Endothelial cell of hepatic sinusoid (primary cell): ENCODE measurements around the gene CBX1.

Experiments used
- in situ Hi-C: cut with HindIII; loops from 2 replicates; pipeline ENCODE4 v1.10.0; 2017; ENCODE audit warnings: low sequenced_read_pairs

CBX1 gene

GRCh38 chr17:48053758-48054237, 47.5 kb downstream of the CBX1 start:
- in situ Hi-C loops = no loop called here

DNA sequence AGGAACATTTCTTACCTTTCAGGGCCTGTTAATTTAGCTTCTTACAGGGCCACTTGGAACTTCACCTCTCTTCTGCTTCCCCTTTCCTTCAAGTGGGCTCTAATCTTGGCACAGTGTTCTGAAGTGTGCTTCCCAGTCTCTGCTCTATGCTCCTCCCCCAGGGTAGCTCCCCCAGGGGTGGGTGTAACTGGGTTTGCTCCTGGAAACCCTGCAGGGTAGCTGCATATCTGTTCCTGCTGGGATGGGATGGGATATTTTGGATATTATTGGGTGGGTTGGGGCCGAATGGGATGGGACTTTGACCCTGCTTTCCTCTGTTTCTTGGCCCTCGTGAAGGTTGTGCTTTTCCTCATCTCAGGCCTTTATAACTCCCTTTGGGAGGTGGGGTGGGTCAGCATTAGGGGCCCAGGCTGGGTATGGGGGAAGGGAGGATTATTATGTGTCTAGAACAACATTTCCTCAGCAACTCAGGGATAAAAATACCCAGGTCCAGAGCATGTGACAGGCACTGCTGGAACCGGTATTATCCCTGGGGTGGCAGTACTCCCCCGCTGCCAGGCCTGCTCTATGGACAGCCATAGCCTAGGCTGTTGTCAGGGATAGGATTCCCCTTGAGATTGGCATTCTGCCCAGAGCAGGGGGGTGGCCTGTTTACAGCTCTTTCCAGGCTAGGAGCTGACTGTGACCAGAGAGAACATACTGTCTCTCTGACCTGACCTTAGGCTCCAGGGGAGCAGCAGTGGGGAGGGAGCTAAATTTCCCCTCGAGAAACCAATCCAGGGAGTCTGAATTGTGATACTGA, 48.1 kb downstream of the CBX1 start:
- in situ Hi-C loops = no loop called here

DNA sequence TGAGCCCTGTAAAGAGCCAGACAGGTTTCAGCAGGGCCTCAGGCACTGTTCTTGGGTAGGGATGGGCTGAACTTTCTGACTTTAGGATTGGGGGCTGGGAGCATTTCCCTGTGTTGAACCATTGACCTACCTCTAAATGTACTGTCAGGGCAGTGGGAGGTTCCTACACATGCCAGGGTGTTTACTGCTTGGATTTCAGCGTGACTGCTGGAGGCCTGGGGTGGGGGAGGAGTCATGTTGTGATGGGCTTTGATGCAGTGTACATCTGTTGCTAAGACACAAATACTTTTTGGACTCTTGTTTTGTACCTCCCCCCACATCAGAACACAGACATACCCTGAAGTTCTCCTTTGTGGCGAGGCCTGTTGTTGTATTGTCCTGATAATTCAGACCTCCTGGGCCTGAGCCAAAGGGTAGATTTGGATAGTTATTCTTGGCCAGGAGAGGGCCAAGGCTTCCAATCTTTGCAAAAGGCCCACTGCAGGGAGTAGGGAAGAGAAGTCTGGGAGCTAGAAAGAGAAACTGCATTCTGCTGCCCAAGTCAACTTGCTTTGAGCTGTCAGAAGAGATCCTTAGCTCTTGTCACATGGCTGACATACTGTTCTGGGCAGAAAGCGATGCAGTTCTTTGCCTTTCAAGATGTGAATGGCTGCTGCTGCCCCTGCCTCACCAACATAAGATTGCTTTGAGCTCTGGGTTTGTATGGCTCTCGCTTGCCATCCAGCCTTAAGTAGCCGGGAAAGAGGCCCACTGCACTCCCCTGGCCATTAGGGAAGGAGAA, 49.4 kb downstream of the CBX1 start:
- in situ Hi-C loops = no loop called here

DNA sequence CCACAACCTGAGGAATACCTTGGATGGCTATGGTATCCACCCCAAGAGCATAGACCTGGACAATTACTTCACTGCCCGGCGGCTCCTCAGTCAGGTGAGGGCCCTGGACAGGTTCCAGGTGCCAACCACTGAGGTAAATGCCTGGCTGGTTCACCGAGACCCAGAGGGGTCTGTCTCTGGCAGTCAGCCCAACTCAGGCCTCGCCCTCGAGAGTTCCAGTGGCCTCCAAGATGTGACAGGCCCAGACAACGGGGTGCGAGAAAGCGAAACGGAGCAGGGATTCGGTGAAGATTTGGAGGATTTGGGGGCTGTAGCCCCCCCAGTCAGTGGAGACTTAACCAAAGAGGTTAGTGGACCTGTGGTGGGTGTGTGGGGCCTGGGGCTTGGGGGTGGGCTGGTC, 50.0 kb downstream of the CBX1 start:
- in situ Hi-C loops = no loop called here

DNA sequence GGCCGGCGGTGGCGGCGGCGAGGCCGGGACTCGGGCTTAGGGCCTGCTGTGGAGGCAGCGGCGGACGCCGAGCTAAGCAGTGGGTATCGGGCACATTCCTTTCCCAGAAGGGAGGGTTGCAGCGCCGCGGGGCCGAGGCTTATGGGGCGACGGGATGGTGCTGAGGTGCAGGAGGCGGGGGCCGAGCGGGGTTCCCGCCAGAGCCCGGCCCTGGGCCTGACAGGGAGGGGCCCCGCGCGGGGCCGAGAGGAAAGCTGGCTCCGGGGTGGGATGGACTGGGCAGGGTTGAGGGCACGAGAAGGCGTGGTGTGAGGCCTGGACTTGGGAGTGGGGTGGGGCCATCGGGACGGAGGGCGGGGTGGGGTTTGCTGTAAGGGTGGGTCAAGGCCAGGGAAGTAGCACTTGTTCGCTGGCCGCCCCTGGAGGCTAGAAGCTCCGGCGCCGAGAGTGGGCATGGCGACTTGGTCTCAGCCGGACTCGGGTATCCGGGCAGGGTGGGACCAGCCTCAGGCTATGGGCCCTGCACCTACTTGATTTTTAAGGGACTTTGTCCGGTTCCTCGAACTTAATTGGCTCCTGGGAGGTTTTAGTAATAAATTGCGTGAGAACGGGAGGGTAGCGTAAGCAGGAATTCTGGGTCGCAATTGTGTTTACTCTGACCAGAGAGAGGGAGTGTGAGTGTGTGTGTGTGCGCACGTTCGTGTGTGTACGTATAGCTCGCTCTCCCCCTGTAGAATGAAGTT, 52.7 kb downstream of the CBX1 start:
- in situ Hi-C loops = no loop called here

DNA sequence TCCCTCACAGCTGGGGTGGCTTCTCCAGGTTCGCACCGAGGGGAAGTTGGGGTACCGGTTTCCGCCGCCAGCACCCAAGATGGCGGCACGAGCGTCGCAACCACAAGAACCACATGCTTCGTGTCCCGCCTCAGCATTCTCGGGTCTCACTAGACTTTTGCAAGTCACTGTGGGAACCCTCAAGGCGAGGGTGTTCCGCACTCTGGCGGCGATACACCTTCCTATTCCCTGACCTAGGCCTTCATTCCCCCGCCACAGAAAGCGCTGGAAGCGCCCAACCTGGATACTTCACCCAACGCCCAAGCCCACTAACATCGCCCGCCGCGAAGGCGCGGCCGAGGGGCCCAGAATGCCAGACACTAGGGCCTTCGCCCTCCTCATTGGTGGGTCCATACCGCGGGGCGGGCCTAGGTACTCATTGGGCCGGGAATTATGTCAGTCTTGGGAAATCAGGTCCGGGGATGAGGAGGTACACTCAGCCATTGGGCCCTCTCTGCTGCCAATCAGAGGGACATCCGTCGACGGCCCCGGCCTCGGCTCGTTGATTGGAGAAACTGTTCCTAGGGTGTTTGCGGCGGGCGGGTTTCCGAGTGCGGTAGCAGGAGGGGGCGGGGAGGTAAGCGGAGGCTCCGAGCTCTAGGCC, 53.4 kb downstream of the CBX1 start, which contains the start of gene NFE2L1:
Gene NFE2L1, plus strand, starts transcription at position 619 of the 643 bp plus-strand sequence. CDS start 2,760 bp downstream, outside the sequence.
- in situ Hi-C loops = no loop called here

DNA sequence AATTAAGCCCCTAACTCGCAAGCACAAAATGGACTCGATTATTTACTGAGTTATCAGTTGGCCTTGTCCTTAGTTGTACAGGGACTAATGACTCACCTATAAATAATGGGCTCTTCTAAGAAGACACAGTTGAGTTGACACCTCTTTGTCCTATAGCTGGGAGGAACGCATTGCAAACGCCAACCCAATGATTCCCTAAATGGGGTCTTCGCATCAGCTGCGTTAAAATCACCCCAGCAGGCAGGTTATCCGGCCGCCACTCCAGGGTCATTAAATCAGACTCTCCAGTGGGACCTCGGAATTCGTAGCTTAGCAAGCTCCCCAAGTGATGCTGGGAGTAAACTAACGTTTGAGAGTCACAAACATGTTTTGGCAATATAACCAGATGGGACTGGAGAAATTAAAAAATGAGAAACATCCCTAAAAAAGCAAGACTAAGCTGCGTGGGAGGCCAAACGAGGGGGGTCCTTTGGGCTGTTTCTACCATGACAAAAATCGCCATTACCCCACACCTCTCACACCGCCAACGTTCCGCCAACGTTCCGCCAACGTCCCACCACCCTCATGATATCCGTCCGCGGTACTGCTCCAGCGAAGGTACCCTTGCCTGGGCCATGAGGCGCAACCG, 54.1 kb downstream of the CBX1 start:
- in situ Hi-C loops = no loop called here

- in situ Hi-C loops = no loop called here
Measured at GRCh38 chr17:48046296-48046695, 55.0 kb downstream of the CBX1 start.

GRCh38 chr17:48045316-48046001, 55.8 kb downstream of the CBX1 start:
- in situ Hi-C loops = no loop called here

GRCh38 chr17:48044851-48045250, 56.4 kb downstream of the CBX1 start:
- in situ Hi-C loops = no loop called here

GRCh38 chr17:48043176-48043575, 58.1 kb downstream of the CBX1 start:
- in situ Hi-C loops = no loop called here

- in situ Hi-C loops = no loop called here
Measured at GRCh38 chr17:48038687-48039086, 62.6 kb downstream of the CBX1 start.

DNA sequence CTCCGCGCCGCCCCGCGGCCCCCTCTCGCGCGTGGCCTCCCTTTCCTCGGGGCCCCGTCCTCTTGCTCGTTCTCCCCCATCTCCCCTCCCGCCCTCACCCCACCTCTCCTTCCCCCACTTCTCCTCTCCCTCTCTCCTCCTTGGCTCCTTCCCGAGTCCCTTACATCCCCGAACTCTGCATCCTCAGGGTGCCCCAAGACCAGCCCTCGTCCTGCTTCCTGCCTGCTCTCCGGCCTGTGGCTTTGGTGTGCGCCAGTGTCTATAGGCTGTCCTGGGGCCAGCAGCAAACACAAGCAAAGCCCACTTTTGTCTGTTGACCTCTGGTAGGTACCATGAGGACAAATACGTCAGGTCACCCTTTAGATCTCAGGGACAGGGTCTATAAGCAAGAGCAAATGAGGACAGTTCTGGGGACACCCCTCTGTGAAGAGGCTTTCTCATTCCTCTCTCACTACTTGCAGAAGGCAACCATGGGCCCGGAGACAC, 63.4 kb downstream of the CBX1 start:
- in situ Hi-C loops = no loop called here

GRCh38 chr17:48037036-48037837, 64.0 kb downstream of the CBX1 start, which contains the start of gene COPZ2:
TSS of gene COPZ2 (minus strand) at chr17:48037797. CDS start at chr17:48037777, 20 bp downstream.
- in situ Hi-C loops = no loop called here

GRCh38 chr17:48036693-48037035, 64.6 kb downstream of the CBX1 start:
- in situ Hi-C loops = no loop called here

GRCh38 chr17:48034734-48035133, 66.5 kb downstream of the CBX1 start:
- in situ Hi-C loops = loop anchor here (5.0 kb wide), 2 partner anchors 48 to 103 kb away; no protein-coding TSS in a partner anchor

- in situ Hi-C loops = loop anchor here (5.0 kb wide), 2 partner anchors 50 to 105 kb away; no protein-coding TSS in a partner anchor
Measured at GRCh38 chr17:48031966-48032365, 69.3 kb downstream of the CBX1 start.

DNA sequence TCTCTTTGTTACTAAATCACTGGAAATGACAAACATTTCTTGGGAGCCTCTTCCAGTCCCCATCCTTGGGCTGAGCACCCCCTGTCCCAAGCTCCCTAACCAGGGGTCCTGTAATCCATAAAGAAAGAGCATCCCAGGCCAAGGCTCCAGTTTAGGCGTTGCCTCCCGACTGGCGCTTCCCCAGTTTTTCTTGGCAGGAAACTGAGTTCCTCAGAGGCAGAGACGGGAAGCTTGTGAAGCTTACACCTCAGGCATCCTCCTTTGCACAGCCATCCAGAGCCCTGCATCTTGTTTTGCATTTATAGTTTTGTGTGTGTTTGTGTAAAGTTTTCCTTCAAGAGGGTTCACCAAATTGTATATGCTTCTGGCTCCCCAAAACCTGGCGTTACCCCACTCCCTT, 70.7 kb downstream of the CBX1 start:
- in situ Hi-C loops = loop anchor here (5.0 kb wide), 2 partner anchors 52 to 107 kb away; no protein-coding TSS in a partner anchor
